Karpas-422 (cell line): ENCODE data around the gene CCR7. TPM values are rescaled to one million over a fixed set of nuclear protein-coding genes. Genes with fewer than 3 reads are reported as not detected.

Experiments used
- DNase-seq: peaks from one replicate; pipeline ENCODE4 v3.0.0-alpha.2; 2015
- H2AFZ ChIP-seq: fragments of 200-600 bp; sonication (generic); 2 replicates; pipeline ENCODE4 v1.6.1; 2014; ENCODE audit warnings: antibody characterized with exemption, low read length, mixed read lengths
- H3K27ac ChIP-seq: fragments of 200-600 bp; sonication (generic); 2 replicates; pipeline ENCODE4 v1.5.1; 2014; ENCODE audit warnings: mild to moderate bottlenecking, low read length, moderate library complexity
- H3K27me3 ChIP-seq: fragments of 200-600 bp; sonication (generic); 2 replicates; pipeline ENCODE4 v1.6.1; 2014; ENCODE audit warnings: low read length, mixed read lengths
- H3K36me3 ChIP-seq: fragments of 200-600 bp; sonication (generic); 2 replicates; pipeline ENCODE4 v1.6.1; 2014; ENCODE audit warnings: low read length, mixed read lengths; ENCODE audit not compliant: insufficient read depth
- H3K4me1 ChIP-seq: fragments of 200-600 bp; sonication (generic); 2 replicates; pipeline ENCODE4 v1.6.1; 2014; ENCODE audit warnings: mild to moderate bottlenecking, low read length, mixed read lengths
- H3K4me2 ChIP-seq: fragments of 200-600 bp; sonication (generic); 2 replicates; pipeline ENCODE4 v1.6.1; 2014; ENCODE audit warnings: low read length, low read depth, mild to moderate bottlenecking; ENCODE audit not compliant: poor library complexity, severe bottlenecking
- H3K4me3 ChIP-seq: fragments of 200-600 bp; sonication (generic); 2 replicates; pipeline ENCODE4 v1.5.1; 2014; ENCODE audit warnings: mild to moderate bottlenecking, antibody characterized with exemption, low read length, mixed read lengths
- H3K79me2 ChIP-seq: fragments of 200-600 bp; sonication (generic); 2 replicates; pipeline ENCODE4 v1.6.1; 2014; ENCODE audit warnings: mild to moderate bottlenecking, low read length, mixed read lengths
- H3K9ac ChIP-seq: fragments of 200-600 bp; sonication (generic); 2 replicates; pipeline ENCODE4 v1.6.0; 2014; ENCODE audit warnings: low read length
- H3K9me2 ChIP-seq: fragments of 200-600 bp; sonication (generic), shearing (Covaris generic); replicated peaks from 2 replicates; pipeline ENCODE4 v1.6.0; 2014; ENCODE audit warnings: mild to moderate bottlenecking, low read length, moderate library complexity; ENCODE audit not compliant: insufficient read depth
- H3K9me3 ChIP-seq: fragments of 300-700, 200-600 bp; sonication (generic); 2 replicates; pipeline ENCODE4 v1.6.1; 2014; ENCODE audit warnings: low read length, mixed read lengths
- H4K20me1 ChIP-seq: fragments of 200-600 bp; sonication (generic); 2 replicates; pipeline ENCODE4 v1.6.1; 2014; ENCODE audit warnings: mild to moderate bottlenecking, antibody characterized with exemption, low read length, low read depth; ENCODE audit not compliant: insufficient read depth
- total RNA-seq: library from RNA; depleted of rRNA; stranded (reverse); fragments of >200 nt; shearing (Covaris generic); gene quantifications from 2 replicates; pipeline ENCODE4 v1.2.3, GENCODE V29; 2014; ENCODE audit warnings: low replicate concordance

The CCR7 gene
- total RNA-seq, 1 experiment from 2014 or later, result not detected

GRCh38 chr17:40556884-40557414 lies 8.3 kb downstream of the CCR7 start:
- H4K20me1 ChIP-seq, result no peaks in the 10 kb centered on the region
- H3K9me2 ChIP-seq, result no peaks in the 10 kb centered on the region
- H3K27ac ChIP-seq, result no peak overlapping the region
- no peak overlapping the region for H3K9ac ChIP-seq
- peaks cover 7% of the 10 kb centered on the region for H3K4me1 ChIP-seq
- no peaks in the 10 kb centered on the region; the same call in 1 of the 2 replicates for H3K27me3 ChIP-seq
- no peak overlapping the region for H2AFZ ChIP-seq
- no peaks in the 10 kb centered on the region for H3K36me3 ChIP-seq
- no peak for DNase-seq
- H3K4me2 ChIP-seq, result no peak overlapping the region
- H3K79me2 ChIP-seq, result no peaks in the 10 kb centered on the region
- no peak overlapping the region for H3K4me3 ChIP-seq
- no peaks in the 10 kb centered on the region for H3K9me3 ChIP-seq

DNA sequence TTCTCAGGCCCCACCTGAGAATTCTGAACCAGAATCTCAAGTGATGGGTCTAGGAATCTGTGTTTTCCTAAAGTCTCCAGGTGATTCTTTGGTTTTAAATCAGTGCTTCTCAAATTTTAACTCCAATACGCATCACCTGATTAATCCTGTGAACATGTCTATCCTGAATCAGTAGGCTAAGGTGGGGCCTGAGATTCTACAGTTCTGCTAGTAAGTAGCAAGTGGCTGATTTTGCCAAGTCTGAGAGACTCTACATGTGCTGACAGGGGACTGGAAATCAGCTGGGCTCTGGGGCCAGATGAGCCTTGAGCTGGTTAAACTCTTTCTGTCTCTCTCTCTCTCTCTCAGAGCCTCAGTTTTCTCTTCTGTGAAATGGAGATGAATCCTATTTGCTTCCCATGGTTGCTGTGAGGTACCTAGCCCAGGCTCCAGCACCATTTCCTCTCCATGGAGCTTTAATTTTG lies 9.0 kb downstream of the CCR7 start:
- Histone ChIP-seq H3K9ac (no peak overlapping the region), H3K36me3 (no peaks in the 10 kb centered on the region), H3K27me3 (no peaks in the 10 kb centered on the region; the same call in 1 of the 2 replicates), H3K9me3 (no peaks in the 10 kb centered on the region), H2AFZ (no peak overlapping the region), H3K9me2 (no peaks in the 10 kb centered on the region), H3K4me1 (peaks cover 7% of the 10 kb centered on the region), H3K4me2 (no peak overlapping the region), H4K20me1 (no peaks in the 10 kb centered on the region), H3K27ac (no peak overlapping the region), H3K4me3 (no peak overlapping the region), H3K79me2 (no peaks in the 10 kb centered on the region)
- DNase-seq, result no peak

DNA sequence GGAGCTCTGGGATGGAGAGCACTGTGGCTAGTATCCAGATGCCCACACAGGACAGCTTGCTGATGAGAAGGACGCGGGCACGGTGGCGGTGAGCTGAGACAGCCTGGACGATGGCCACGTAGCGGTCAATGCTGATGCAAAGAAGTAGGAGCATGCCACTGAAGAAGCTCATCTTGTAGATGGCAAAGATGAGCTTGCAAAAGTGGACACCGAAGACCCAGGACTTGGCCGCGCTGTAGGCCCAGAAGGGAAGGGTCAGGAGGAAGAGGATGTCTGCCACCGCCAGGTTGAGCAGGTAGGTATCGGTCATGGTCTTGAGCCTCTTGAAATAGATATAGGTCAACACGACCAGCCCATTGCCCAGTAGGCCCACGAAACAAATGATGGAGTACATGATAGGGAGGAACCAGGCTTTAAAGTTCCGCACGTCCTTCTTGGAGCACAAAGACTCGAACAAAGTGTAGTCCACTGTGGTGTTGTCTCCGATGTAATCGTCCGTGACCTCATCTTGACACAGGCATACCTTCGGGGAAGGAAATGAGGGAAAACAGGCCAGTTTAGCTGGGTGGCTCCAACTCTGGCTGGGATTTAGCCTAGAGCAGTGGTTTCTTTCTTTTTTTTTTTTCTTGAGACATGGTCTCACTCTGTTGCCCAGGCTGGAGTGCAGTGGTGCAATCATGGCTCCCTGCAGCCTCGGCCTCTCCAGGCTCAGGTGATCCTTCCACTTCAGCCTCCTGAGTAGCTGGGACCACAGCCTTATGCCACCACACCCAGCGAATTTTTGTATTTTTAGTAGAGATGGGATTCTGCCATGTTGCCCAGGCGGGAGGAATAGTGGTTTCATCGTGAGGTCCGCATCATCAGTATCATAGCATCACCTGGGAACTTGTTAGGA lies 9.7 kb downstream of the CCR7 start:
- Histone ChIP-seq H3K27me3 (no peaks in the 10 kb centered on the region), H3K27ac (no peak overlapping the region), H3K4me1 (peaks cover 2% of the 10 kb centered on the region), H3K36me3 (no peaks in the 10 kb centered on the region), H3K9me2 (no peaks in the 10 kb centered on the region), H3K9me3 (no peaks in the 10 kb centered on the region), H3K4me3 (no peak overlapping the region), H3K79me2 (no peaks in the 10 kb centered on the region), H2AFZ (no peak overlapping the region), H3K4me2 (no peak overlapping the region), H4K20me1 (no peaks in the 10 kb centered on the region), H3K9ac (no peak overlapping the region)
- DNase-seq, result no peak

GRCh38 chr17:40554646-40555295 lies 10.5 kb downstream of the CCR7 start:
- no peak overlapping the region for H3K4me3 ChIP-seq
- no peak for DNase-seq

GRCh38 chr17:40553694-40554534 lies 11.4 kb downstream of the CCR7 start:
- no peaks in the 10 kb centered on the region for H3K9me3 ChIP-seq
- H3K27ac ChIP-seq, result no peak overlapping the region
- no peaks in the 10 kb centered on the region for H3K9me2 ChIP-seq
- no peak overlapping the region for H3K4me3 ChIP-seq
- H2AFZ ChIP-seq, result no peak overlapping the region
- H3K36me3 ChIP-seq, result no peaks in the 10 kb centered on the region
- H3K4me1 ChIP-seq, result no peaks in the 10 kb centered on the region
- H3K9ac ChIP-seq, result no peak overlapping the region
- H3K79me2 ChIP-seq, result no peaks in the 10 kb centered on the region
- DNase-seq, result no peak
- H3K4me2 ChIP-seq, result no peak overlapping the region
- no peaks in the 10 kb centered on the region for H3K27me3 ChIP-seq
- no peaks in the 10 kb centered on the region for H4K20me1 ChIP-seq

More at GRCh38 chr17:40554646-40555295, 10.5 kb downstream of the CCR7 start:
- Histone ChIP-seq H3K9me3 (no peaks in the 10 kb centered on the region), H3K9ac (no peak overlapping the region), H3K4me2 (no peak overlapping the region), H2AFZ (no peak overlapping the region), H3K4me1 (no peaks in the 10 kb centered on the region), H3K27me3 (no peaks in the 10 kb centered on the region), H3K79me2 (no peaks in the 10 kb centered on the region), H3K27ac (no peak overlapping the region), H3K9me2 (no peaks in the 10 kb centered on the region), H4K20me1 (no peaks in the 10 kb centered on the region), H3K36me3 (no peaks in the 10 kb centered on the region)

DNA sequence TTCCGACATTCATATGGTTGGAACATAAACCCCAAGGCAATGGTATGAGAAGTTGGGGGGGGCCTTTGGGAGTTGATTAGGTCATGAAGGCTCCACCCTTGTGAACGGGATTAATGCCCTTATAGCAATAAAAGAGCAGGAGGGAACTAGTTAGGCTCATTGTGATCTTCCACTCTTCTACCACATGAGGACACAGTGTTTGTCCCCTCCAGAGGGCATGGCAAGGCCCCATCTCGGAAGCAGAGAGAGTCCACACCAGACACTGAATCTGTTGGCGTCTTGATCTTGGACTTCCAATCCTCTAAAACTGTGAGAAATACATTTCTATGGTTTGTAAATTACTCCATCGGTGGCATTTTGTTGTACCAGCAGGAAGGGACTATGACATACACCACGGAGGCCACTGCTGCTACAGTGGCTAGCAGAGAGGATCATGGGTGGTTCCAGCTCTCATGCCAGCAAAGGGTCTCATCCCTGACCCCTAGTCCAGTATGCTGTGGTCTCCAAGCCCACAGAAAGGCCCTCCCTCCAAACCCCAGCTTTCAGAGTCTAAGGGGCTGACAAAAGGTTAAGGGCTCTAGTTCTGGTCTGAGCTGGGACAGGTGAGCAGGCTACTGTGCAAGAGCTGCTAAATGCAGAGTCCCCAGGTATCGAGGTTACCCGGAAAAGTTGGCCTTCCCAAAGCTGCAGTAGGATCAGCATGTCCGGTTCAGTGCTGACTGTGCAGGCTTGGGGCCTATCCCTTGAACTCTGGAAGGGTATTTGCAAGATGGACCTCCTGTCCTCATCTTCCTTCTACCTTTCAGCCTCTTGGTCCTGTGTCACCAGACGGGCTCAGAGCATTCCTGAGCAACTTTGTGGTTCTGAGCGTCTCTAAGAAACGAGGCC lies 12.2 kb downstream of the CCR7 start:
- DNase-seq, result no peak
- Histone ChIP-seq H3K4me3 (no peak overlapping the region), H3K27ac (no peak overlapping the region), H3K4me2 (no peak overlapping the region), H3K9me2 (no peaks in the 10 kb centered on the region), H3K27me3 (no peaks in the 10 kb centered on the region), H3K79me2 (no peaks in the 10 kb centered on the region), H2AFZ (no peak overlapping the region), H3K9me3 (no peaks in the 10 kb centered on the region), H4K20me1 (no peaks in the 10 kb centered on the region), H3K9ac (no peak overlapping the region), H3K36me3 (no peaks in the 10 kb centered on the region), H3K4me1 (no peaks in the 10 kb centered on the region)

DNA sequence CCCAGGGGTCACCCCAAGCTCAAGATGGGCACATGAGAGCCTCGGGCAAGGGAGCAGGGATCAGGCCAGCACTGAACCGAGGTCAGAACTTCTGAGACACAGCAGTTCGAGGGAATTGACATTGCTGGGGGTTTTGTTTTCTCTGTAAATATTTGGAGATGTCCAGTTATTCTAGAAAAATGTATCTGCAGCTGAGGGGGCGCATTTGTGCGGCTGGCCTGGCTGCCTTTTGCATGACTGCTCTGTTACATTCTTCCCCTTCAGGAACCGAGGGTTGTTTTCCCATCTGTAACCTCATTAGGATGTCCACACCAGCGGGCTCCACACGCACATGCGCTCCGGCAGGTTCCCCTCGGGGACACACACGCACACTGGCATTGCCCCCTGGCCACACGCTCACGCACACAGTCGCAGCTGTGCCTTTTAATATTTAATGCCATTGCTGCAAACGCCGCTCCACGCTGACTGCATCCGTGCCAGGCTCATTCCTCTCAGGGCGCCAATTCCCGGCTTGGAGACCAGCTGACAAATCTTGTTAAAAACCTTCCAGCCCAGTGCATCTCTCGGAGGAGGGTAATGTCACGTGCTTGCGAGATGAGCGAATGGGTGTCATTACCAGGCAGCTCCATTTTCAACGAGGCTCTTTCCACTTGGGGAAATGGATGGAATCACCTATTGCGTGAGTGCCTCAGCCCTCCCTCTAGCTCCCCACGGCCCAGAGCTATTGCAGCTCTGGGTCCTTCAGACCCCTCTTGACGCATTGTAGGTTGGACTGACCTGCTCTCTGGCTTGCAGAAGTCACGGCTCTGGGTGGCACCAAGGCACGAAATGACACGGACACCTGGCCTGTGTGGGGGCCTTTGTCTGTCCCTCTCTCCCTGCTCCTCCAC lies 13.1 kb downstream of the CCR7 start:
- no peaks in the 10 kb centered on the region for H3K9me3 ChIP-seq
- no peaks in the 10 kb centered on the region for H3K79me2 ChIP-seq
- no peaks in the 10 kb centered on the region for H3K4me1 ChIP-seq
- DNase-seq, result no peak
- H4K20me1 ChIP-seq, result no peaks in the 10 kb centered on the region
- no peak overlapping the region for H2AFZ ChIP-seq
- H3K9me2 ChIP-seq, result no peaks in the 10 kb centered on the region
- no peak overlapping the region for H3K27ac ChIP-seq
- H3K27me3 ChIP-seq, result no peaks in the 10 kb centered on the region
- no peaks in the 10 kb centered on the region for H3K36me3 ChIP-seq
- no peak overlapping the region for H3K9ac ChIP-seq
- H3K4me2 ChIP-seq, result no peak overlapping the region
- H3K4me3 ChIP-seq, result no peak overlapping the region
